HG02852 (cell line): ENCODE results near the gene SSBP4.

Experiments
- ATAC-seq: cut with Tn5 transposase; IDR thresholded peaks from one replicate; pipeline ENCODE4 v1.9.1; 2021; ENCODE audit warnings: mild to moderate bottlenecking, moderate library complexity; ENCODE audit not compliant: unreplicated experiment

Gene SSBP4

DNA sequence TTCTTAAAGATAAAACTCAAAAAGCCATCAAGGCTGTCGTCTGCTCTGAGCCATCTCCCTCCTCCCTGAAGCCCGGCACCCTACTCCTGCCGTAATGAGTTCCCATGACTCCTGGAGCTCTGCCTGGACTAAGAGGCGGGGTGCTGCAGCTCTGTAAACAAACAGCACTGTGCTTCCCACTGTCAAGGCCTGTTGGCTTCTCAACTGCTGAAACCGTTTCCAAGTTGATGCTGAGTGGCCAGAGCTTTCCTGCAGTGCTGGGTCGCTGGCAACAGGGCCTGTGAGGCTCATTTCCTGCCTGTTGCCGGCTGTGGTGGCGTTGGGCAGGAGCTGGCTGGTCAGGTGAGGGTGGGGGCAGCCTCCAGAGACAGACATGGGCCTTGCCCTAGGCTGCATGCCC, 45.4 kb downstream of the SSBP4 start:
- no peak for ATAC-seq

- no peak for ATAC-seq
Measured at GRCh38 chr19:18465214-18465963, 46.2 kb downstream of the SSBP4 start.

- ATAC-seq: no peak
Measured at GRCh38 chr19:18465964-18466339, 46.8 kb downstream of the SSBP4 start.

- ATAC-seq: no peak
Measured at GRCh38 chr19:18466354-18466753, 47.2 kb downstream of the SSBP4 start.

GRCh38 chr19:18467978-18468377, 48.8 kb downstream of the SSBP4 start:
- no peak for ATAC-seq

- no peak for ATAC-seq
Measured at GRCh38 chr19:18468517-18468916, 49.3 kb downstream of the SSBP4 start.

DNA sequence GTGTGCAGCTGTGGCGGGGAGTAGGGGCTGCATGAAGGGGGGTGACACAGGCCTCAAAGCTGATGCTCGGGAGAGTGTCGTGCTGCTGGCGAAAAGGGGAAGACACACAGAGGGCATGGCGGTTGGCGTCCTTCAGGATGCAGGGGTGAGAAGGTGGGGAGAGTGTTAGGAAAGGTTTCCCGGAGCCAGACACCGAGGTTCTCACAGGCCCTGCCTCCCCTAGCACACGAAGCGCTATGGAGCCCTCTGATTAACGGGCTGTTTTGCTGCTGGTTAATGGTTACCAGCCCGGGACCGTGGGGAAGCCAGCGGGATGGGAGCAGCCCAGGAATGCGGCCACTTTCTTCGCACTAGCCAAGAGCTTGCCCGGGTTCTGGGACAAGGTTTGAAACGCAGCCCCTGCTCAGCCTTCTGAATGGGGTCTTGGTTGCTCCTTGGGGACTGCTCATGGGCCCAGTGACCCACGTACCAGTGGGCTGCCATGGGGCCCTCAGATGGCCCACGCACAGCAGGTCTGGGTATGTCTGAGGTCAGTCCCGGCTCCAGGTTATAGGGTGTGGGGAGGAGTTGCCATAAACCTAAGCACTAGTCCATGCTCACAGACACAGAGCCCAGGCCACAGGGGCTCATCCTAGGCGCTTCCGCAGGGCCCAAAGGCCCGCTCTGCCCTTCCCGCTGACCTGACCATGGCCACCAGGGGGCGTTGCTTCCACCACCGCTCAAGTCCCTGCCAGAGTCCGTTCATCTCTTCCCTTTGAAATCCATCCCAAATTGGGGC, 50.1 kb downstream of the SSBP4 start:
- no peak for ATAC-seq

DNA sequence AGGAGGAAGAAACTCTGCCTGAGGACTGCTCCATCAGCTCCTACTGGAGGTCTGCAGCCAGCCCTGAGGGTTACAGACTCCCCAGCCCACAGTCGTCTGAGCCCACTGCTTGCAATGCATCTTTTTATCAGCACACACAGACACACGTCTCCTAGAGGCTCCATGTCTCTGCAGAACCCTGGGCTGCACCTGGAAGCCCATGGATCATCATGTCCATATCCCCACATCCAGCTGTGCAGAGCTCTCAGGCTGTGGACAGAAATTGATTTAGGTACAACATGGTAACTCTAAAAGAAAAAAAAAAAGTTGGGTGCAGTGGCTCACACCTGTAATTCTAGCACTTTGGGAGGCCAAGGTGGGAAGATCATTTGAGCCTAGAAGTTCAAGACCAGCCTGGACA, 51.6 kb downstream of the SSBP4 start:
- no peak for ATAC-seq

DNA sequence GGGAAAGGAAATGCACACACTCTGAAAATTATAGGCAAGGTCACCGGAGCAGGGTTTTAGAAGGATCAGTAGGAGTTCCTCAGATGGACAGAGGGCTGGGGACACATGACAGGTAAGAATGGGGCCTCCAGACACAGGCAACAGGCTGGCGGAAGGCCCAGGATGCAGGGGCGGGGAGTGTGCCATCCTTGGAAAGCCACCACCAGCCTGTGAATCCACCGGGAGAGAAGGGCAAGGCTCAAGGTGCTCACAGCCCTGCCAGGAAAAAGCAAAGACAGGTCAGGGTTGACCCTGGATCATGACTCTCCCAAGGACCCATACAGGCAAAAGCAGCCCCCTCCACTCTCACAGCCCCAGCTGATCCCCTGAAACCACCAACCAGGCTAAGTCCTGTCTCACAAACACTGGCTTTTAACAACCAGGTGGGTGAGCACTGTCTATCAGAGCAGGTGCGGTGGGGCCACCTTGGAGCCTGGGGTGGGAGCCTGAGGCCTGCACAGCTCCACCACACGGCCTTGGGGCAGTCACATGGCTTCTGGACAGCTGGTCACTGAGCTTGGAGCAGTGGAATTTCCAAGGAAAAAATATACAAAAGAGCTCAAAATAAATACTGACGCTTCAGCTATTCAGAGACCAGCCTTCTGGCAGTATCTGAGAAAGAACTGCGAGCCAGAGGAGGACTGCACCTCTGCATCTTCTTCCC, 54.0 kb downstream of the SSBP4 start:
- ATAC-seq: no peak

GRCh38 chr19:18473706-18474087, 54.5 kb downstream of the SSBP4 start:
- no peak for ATAC-seq

DNA sequence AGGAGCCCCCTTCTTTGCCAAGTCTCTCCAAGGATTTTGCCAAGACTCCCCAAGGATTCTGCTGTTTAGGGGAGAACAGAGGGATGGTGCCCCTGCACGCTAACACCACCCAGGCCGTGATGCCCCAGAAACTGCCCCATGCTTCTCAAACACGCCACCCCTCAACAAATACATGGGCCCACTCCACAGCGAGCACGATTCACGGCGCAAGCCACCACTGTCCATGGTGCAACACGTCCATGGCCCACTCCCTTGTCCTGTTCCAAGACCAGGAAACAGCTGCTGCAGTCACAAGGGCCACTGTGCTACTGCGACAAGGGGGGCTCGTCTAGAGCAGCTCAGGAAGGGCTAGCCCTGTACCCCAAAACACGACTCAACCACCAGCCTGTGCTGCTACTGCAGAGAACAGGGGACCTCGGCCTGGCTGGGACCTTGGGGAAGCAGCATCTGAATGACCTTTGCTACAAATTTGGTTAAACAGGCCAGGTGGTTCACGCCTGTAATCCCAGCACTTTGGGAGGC, 55.2 kb downstream of the SSBP4 start:
- no peak for ATAC-seq

DNA sequence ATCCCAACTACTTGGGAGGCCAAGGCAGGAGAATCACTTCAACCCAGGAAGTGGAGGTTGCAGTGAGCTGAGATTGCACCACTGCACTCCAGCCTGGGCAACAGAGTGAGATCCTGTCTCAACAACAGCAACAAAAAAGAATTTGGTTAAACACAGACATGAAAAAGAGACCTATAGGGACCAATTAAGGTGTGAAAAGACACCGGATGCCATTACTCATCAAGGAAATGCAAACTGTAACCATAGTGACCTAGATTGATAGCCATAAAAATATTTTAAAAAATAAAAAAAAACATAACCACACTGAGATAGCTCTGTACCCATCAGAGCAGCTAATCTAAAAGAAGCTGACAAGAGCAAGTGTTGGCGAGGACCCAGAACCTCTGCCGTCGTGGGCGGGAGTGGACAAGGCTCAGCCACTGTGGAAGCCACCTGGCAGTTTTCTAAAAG, 55.8 kb downstream of the SSBP4 start:
- ATAC-seq: no peak

GRCh38 chr19:18475762-18476331, 56.6 kb downstream of the SSBP4 start:
- ATAC-seq: no peak

- ATAC-seq: no peak
Measured at GRCh38 chr19:18476507-18477041, 57.4 kb downstream of the SSBP4 start.

DNA sequence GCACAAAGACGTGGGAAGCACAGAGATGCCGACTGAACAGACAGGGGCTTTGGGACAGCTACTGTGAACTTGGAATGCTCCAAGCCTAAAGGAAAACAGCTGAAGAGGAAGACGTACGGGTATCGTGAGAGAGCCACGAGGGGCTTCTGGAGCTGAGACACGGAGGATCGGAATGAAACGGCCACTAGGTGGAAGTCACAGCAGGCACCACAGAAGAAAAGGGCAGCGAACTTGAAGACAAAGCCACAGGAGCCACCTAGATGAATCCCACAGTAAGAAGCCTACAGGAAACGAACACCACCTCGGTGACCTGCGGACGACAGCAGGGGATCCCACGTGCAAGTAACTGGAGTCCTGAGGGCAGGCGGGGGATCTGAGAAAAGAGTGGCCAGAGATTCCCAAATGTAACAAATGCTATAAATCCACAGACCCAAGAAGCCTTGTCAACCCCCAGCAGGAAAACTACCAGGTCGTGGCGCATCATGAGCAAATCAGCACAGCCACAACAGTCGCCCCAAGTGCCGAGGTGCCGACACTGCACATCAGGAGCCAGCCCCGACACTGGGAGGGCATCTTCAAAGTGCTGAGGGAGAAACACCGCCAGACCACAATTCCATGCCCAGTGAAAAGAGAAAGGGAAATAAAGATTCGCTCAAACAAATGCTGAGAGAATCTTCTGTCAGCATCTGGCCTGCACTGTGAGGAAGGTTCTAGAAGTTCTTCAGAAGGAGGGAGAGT, 58.0 kb downstream of the SSBP4 start:
- ATAC-seq: no peak

DNA sequence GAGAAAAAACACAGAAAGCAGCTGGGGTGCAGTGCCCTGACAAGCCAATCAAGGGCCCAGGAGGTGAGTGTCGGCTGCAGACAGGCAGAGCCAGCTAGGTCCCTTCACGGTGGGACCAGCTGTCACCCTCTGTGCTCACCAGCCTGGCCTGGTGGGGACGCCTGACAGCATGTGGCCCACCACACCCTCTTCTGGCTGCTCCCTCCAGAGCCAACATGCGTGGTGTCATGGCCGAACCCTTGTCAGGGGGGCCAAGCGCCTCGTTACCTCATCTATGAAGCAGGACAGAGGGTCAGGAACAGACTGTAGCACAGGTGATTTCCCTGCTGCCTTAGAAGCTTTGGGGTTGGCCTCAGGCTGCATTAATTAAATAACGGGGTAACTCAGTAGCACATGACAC, 58.8 kb downstream of the SSBP4 start:
- no peak for ATAC-seq

DNA sequence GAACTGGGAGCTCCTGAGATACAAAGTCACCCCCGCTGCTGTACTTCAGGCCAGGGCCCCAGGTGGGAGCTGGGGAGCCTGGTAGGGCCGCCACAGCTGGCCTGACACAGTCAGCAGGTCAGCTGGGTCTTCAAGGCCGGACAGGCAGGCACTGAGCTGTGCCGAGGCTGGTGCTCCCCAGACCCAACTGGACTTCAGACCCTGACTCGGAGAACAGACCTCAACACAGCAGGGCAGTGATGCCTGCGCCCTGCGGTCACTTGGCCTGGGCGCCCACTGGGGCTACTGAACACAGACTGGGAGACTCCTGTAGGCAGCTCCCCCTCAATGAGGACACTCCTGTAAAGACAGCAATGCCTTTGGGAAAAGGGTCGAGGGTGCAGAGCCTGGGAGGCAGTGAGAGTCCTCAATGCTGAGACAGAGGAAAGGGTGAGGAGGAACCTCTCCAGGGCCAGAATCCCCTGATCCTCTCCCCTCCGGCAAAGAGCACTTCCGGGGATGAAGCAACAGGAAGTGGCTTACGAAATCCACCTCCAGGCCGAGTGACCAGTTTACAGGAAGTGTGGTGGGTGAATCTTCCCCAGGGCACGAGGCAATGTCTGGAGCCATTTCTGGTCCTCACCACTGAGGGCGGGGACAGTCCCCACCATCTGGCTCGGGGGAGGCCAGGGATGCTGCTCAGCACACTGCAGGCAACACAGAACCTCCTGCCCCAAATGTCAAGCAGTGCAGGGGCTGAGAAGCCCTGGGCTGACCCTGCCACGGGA, 59.5 kb downstream of the SSBP4 start:
- ATAC-seq: peak; percentile 80

DNA sequence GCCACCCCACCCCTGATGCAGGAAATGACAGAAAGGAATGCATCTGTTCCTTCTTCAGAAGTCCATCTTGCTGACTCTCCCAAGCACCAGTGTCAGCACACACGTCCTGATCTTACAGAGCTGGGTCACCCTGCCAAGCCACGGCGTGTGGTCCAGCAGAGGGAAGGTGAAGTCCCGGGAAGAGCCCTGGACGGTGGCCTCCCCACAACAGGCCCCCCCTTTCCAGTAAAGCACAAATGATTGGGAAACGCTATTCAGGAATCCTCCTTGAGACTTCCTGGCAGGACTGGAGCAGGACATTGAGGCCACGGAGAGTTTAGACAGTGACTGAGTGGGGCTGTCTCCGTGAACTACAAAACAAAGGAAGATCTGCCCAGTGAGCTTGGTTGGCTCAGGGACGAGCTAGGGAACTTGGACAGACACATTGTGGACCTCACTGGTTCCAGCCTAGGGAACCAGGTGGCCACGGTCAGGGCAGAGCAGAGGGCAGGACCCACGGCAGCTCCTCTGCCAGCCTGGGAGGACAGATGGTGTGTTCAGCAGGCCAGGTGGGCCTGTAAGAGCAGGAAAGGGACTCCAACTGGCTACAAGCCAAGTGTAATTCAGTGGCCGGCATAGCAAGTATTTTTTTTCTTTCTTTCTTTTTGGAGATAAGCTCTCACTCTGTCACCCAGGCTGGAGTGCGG, 61.0 kb downstream of the SSBP4 start:
- ATAC-seq: no peak
